ENCODE measurements around the gene SLX9.
A peak's percentile ranks its signal among the peaks of the same experiment; 100 is the strongest.

Gene SLX9

GRCh38 chr21:45000637-45001133 is 60.9 kb downstream of the SLX9 start:
- no peak for DNase-seq (ENCODE audit: low read depth)
- no peak for TF ChIP-seq CTCF (IDR thresholded peaks at IDR 0.05; ENCODE audit: control insufficient read depth, extremely low read depth, insufficient read depth)
- H3K4me3 ChIP-seq (ENCODE audit: low read depth, low read length), result no peak overlapping the region

- H3K4me3 ChIP-seq (ENCODE audit: low read depth, low read length), result no peak overlapping the region
- DNase-seq (ENCODE audit: low read depth), result peak; percentile 40
- TF ChIP-seq CTCF (IDR thresholded peaks at IDR 0.05; ENCODE audit: control insufficient read depth, extremely low read depth, insufficient read depth), result no peak
Measured at GRCh38 chr21:45001134-45002095, 61.6 kb downstream of the SLX9 start.

GRCh38 chr21:45002381-45003204 is 62.8 kb downstream of the SLX9 start:
- no peak for DNase-seq (ENCODE audit: low read depth)
- no peak overlapping the region for H3K4me3 ChIP-seq (ENCODE audit: low read depth, low read length)
- TF ChIP-seq CTCF (IDR thresholded peaks at IDR 0.05; ENCODE audit: control insufficient read depth, extremely low read depth, insufficient read depth), result no peak

GRCh38 chr21:45003331-45004058 is 63.7 kb downstream of the SLX9 start:
- TF ChIP-seq CTCF (IDR thresholded peaks at IDR 0.05; ENCODE audit: control insufficient read depth, extremely low read depth, insufficient read depth), result no peak
- no peak overlapping the region for H3K4me3 ChIP-seq (ENCODE audit: low read depth, low read length)
- DNase-seq (ENCODE audit: low read depth), result no peak

- no peak overlapping the region for H3K4me3 ChIP-seq (ENCODE audit: low read depth, low read length)
- TF ChIP-seq CTCF (IDR thresholded peaks at IDR 0.05; ENCODE audit: control insufficient read depth, extremely low read depth, insufficient read depth), result no peak
- DNase-seq (ENCODE audit: low read depth), result no peak
Measured at GRCh38 chr21:45004059-45004422, 64.2 kb downstream of the SLX9 start.

GRCh38 chr21:45004481-45005247 is 64.8 kb downstream of the SLX9 start:
- no peak overlapping the region for H3K4me3 ChIP-seq (ENCODE audit: low read depth, low read length)
- DNase-seq (ENCODE audit: low read depth), result no peak

More at GRCh38 chr21:45004481-45005247, 64.8 kb downstream of the SLX9 start:
- no peak for TF ChIP-seq CTCF (IDR thresholded peaks at IDR 0.05; ENCODE audit: control insufficient read depth, extremely low read depth, insufficient read depth)

Measured in LNCaP clone FGC (cell line).